ENCODE data around the gene CCDC40. TPM values are rescaled to one million over a fixed set of nuclear protein-coding genes. Genes with fewer than 3 reads are reported as not detected.
"Not testable (repeated sequence)": the region's sequence is repeated elsewhere in the genome, so short reads cannot be mapped to it uniquely, and the experiment has no call there.

Gene CCDC40
- total RNA-seq (2014; rRNA removed): 4.5 and 5.7 TPM in 2 replicates
- 1.9 TPM for polyA plus RNA-seq (2012)

- DNase-seq (ENCODE audit: low read depth): peak; percentile 67
Measured at GRCh38 chr17:80035937-80036714, at the start of gene CCDC40. Gene CCDC40 (plus strand): TSS chr17:80036642. CDS start chr17:80036663, 21 bp downstream.

- DNase-seq (ENCODE audit: low read depth): no peak
Measured at GRCh38 chr17:79987187-79987934, 49.1 kb upstream of the CCDC40 start.

- DNase-seq (ENCODE audit: low read depth): no peak
Measured at GRCh38 chr17:79987935-79988184, 48.6 kb upstream of the CCDC40 start.

GRCh38 chr17:79988185-79988971 is 48.1 kb upstream of the CCDC40 start:
- DNase-seq (ENCODE audit: low read depth): peak; percentile 81

- DNase-seq (ENCODE audit: low read depth): no peak
Measured at GRCh38 chr17:79989106-79989835, 47.2 kb upstream of the CCDC40 start.

- no peak for DNase-seq (ENCODE audit: low read depth)
Measured at GRCh38 chr17:79990051-79990592, 46.3 kb upstream of the CCDC40 start.

GRCh38 chr17:79990704-79991103 is 45.7 kb upstream of the CCDC40 start:
- DNase-seq (ENCODE audit: low read depth): no peak

- peak; percentile 47 for DNase-seq (ENCODE audit: low read depth)
Measured at GRCh38 chr17:79991140-79991923, 45.1 kb upstream of the CCDC40 start.

GRCh38 chr17:79991924-79992648 is 44.4 kb upstream of the CCDC40 start:
- no peak for DNase-seq (ENCODE audit: low read depth)

- DNase-seq (ENCODE audit: low read depth): no peak
Measured at GRCh38 chr17:79992649-79993389, 43.6 kb upstream of the CCDC40 start.

- DNase-seq (ENCODE audit: low read depth): peak; percentile 85
Measured at GRCh38 chr17:79993390-79994227, 42.8 kb upstream of the CCDC40 start.

GRCh38 chr17:79994228-79994569 is 42.2 kb upstream of the CCDC40 start:
- DNase-seq (ENCODE audit: low read depth): not testable (repeated sequence)

- no peak for DNase-seq (ENCODE audit: low read depth)
Measured at GRCh38 chr17:79994602-79995001, 41.8 kb upstream of the CCDC40 start.

- DNase-seq (ENCODE audit: low read depth): no peak
Measured at GRCh38 chr17:79995696-79996095, 40.7 kb upstream of the CCDC40 start.

GRCh38 chr17:79996291-79996690 is 40.2 kb upstream of the CCDC40 start:
- no peak for DNase-seq (ENCODE audit: low read depth)

GRCh38 chr17:79997011-79997660 is 39.3 kb upstream of the CCDC40 start:
- no peak for DNase-seq (ENCODE audit: low read depth)

- no peak for DNase-seq (ENCODE audit: low read depth)
Measured at GRCh38 chr17:80000136-80000535, 36.3 kb upstream of the CCDC40 start.
